ENCODE results near the gene PSD4. TPM values are rescaled to one million over a fixed set of nuclear protein-coding genes. Genes with fewer than 3 reads are reported as not detected.

PSD4 gene
- total RNA-seq, 4 donors from 2014 or later, result 2.8 to 14.8 (median 5.6) TPM

DNA sequence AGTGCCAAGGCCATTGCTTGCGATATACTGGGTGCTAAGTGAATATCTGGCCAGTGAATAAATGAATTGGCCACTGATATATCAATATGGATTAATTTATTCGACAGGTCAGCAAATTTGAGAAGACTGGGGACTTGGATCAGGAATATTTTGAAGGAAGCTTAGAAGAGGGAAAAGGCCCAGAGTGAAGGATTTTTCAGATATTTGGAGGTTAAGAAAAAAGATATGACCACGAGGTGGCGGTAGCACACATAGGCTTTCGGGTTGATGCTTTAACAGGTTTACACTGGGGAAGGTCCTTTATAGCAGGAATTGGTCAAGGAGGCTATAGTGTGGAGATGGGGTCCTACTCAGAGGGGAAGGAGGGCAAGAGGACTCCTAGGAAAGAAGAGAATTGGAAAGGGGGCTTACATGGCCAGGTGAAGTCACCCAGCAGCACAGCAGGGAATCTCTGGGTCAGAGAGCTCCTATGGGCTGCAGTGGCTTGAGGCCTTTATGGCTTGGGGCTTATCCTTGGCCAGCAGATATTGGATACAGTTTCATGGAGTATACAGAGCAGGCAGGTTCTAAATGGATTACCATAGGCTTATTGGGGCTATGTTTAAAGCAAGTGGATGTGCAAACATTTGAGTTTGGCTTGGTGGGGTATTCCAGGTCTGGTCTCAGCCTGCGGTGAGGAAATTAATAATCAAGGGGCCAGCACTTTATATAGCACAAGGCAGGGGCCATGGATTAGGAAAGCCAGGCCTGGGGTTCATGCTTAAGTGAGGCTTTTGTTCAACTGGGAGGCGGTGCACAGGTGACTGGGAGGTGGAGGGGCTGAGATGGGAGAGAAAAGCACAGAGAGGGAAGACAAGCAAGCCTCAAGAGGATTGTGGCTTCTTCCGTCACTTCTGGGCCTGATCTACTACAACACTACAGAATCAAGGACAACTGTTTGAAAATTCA lies 36.7 kb upstream of the PSD4 start:
- TF ChIP-seq, protein P1, sequence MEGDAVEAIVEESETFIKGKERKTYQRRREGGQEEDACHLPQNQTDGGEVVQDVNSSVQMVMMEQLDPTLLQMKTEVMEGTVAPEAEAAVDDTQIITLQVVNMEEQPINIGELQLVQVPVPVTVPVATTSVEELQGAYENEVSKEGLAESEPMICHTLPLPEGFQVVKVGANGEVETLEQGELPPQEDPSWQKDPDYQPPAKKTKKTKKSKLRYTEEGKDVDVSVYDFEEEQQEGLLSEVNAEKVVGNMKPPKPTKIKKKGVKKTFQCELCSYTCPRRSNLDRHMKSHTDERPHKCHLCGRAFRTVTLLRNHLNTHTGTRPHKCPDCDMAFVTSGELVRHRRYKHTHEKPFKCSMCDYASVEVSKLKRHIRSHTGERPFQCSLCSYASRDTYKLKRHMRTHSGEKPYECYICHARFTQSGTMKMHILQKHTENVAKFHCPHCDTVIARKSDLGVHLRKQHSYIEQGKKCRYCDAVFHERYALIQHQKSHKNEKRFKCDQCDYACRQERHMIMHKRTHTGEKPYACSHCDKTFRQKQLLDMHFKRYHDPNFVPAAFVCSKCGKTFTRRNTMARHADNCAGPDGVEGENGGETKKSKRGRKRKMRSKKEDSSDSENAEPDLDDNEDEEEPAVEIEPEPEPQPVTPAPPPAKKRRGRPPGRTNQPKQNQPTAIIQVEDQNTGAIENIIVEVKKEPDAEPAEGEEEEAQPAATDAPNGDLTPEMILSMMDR (IDR thresholded peaks at IDR 0.05; ENCODE audit: low read depth), result no peak

DNA sequence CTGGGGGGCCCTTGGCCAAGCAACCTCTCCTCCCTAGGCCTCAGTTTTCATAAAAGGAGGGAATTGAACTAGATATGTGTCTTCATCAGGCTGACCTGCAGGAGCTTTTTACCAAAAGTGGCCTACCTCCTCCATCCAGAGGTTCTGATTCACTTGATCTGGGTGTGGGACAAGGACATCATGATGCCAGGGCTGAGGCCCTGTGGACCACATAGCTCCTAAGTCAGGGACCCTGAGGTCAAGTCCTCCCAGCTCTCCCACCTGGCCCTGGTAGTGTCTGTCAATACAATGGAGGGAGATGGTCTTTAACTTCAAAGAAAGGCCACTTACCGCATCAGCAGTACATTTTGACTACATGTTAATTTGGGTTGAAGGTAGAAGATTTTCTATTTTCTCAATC lies 35.9 kb upstream of the PSD4 start:
- TF ChIP-seq, protein P1 (IDR thresholded peaks at IDR 0.05; ENCODE audit: low read depth), result no peak

DNA sequence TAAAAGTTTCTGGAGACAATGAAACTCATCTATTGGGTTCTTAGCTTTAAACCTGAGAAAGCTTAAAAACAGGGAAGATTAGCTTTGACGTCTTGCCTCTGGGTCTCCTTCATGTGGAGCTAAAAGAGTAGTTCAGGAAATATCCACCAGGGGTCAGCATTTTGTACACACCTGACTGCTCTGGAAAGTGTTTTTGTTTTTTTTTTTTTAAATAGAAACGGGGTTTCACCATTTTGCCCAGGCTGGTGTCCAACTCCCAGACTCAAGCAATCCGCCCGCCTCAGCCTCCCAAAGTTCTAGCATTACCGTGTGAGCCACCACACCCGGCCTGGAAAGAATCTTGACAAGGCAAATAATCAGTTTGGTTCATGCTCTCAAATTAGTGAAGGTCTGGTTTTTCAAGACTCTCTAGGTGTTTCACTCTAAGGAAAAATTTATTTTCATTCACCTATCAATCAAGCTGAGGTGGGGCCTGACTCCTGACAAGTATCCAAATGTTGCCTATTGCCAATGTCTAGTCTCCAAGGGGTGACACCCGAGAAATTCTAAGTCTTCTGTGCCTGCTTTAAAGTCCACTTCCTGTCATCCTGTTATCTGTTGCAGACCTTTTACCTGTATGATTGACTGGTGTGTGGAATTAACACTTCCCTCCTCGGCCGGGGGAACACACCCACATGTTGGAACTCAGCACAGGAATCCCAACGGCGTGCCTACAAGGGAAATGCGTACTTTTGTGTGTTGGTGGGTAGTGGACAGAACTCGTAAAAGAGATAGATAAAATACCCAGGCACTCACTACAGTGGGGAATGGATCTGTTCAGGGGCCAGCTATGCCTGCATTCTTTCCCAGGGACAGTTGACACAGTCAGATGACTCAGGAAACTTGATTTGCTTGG lies 35.1 kb upstream of the PSD4 start:
- TF ChIP-seq, protein P1 (IDR thresholded peaks at IDR 0.05; ENCODE audit: low read depth), result no peak

DNA sequence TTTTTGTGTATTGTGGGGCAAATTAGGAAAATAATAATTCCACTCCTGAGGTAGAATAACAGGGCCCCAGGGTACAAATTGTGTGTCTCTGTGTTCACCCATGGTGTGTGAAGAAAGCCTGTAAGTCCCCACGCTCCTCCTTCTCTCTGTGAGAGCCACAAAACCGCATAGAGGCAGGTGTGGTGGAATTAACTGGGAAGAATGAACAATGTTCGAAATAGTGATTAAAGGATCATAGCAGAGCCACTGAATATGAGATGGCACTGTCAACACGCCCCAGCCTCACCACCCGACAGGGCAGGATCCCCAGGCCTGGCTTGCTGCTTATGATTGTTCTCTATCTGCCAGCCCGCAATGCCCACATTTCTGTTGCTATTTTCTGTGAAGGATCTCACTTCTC lies 32.3 kb upstream of the PSD4 start:
- TF ChIP-seq, protein P1 (IDR thresholded peaks at IDR 0.05; ENCODE audit: low read depth), result no peak

DNA sequence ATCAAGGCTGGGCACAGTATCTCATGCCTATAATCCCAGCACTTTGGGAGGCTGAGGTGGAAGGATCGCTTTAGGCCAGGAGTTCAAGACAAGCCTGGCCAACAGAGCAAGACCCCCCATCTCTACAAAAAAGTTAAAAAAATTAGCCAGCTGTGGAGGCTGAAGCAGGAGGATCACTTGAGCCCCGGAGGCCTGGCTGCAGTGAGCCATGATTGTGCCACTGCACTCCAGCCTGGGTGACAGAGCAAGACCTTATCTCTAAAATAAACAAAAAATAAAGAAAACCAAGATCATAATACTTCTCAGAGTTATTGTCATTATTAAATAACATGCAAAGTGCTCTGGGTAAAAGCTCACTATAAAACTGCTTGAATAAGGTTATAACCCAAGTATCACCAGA lies 31.5 kb upstream of the PSD4 start:
- TF ChIP-seq, protein P1 (IDR thresholded peaks at IDR 0.05; ENCODE audit: low read depth), result no peak

DNA sequence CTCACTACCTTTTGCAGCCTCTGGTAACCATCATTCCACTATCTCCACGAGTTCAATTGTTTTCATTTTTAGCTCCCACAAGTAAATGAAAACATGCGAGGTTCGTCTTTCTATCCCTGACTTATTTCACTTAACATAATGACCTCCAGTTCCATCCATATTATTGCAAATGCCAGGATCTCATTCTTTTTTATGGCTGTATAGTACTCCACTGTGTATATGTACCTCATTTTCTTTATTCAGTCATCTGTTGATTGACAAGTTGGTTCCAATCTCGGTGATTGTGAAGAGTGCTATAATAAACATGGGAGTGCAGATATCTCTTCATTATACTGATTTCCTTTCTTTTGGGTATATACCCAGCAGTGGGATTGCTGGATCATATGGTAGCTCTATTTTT lies 29.5 kb upstream of the PSD4 start:
- TF ChIP-seq, protein P1 (IDR thresholded peaks at IDR 0.05; ENCODE audit: low read depth), result no peak
